ENCODE results near the gene NT5E.
"Not testable (repeated sequence)": the region's sequence is repeated elsewhere in the genome, so short reads cannot be mapped to it uniquely, and the experiment has no call there.

Gene NT5E

GRCh38 chr6:85498596-85499258 is 48.8 kb downstream of the NT5E start:
- Histone ChIP-seq H3K4me3 (no peak overlapping the region), H3K27ac (no peak overlapping the region)
- no peak for TF ChIP-seq CTCF (IDR thresholded peaks at IDR 0.05)
- DNase-seq (ENCODE audit: low spot score) = no peak

- Histone ChIP-seq H3K27ac (no peak overlapping the region), H3K4me3 (no peak overlapping the region)
- no peak for DNase-seq (ENCODE audit: low spot score)
- no peak for TF ChIP-seq CTCF (IDR thresholded peaks at IDR 0.05)
Measured at GRCh38 chr6:85506441-85507093, 56.7 kb downstream of the NT5E start.

DNA sequence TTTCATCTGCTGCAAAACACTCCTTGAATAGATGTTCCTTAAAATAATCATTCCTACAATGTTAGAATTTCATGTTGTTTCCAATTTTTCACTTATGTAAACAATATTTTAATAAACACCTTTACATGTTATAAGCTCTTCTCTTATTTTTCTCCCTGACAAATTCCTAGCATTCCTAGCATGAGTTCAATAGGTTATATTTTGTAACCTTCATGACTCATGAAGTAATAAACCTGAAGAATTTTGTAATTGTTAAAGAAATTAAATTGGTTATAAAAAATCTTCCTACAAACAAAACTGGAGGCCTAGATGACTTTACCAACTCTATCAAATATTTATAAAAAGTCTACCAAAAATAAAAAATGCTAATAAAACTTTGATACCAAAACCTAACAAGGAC is 66.3 kb downstream of the NT5E start:
- no peak for TF ChIP-seq CTCF (IDR thresholded peaks at IDR 0.05)
- Histone ChIP-seq H3K4me3 (no peak overlapping the region), H3K27ac (no peak overlapping the region)
- DNase-seq (ENCODE audit: low spot score) = no peak

GRCh38 chr6:85524281-85524680 is 74.4 kb downstream of the NT5E start:
- not testable (repeated sequence) for H3K4me3 ChIP-seq; DNase-seq (ENCODE audit: low spot score)

DNA sequence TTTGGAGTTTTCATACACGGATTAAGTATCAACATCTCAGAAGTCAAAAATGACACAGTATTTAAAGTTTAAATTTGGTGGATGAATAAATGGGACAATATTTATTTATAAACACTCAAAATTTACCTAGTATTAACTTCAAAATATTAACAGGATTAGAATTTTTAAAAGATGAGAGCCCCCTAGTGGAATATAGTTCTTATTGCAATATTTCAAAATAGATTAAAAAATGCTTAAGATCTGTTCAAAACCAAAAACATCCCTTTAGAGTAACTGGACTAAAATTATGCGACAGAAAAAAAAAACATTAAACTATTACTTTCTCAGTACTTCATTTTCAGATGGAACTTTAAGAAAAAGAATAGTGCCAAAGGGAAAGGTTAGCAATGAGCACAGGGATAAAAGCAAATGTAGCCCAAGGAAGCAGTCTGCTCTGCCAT is 87.2 kb downstream of the NT5E start:
- Histone ChIP-seq H3K4me3 (no peak overlapping the region), H3K27ac (no peak overlapping the region)
- DNase-seq (ENCODE audit: low spot score) = no peak
- TF ChIP-seq CTCF (IDR thresholded peaks at IDR 0.05) = no peak

More at GRCh38 chr6:85524281-85524680, 74.4 kb downstream of the NT5E start:
- H3K27ac ChIP-seq = not testable (repeated sequence)

- TF ChIP-seq CTCF (IDR thresholded peaks at IDR 0.05) = no peak
Measured at GRCh38 chr6:85544776-85545175, 94.9 kb downstream of the NT5E start.

More at GRCh38 chr6:85544776-85545175, 94.9 kb downstream of the NT5E start:
- no peak for DNase-seq (ENCODE audit: low spot score)
- H3K4me3 ChIP-seq = no peak overlapping the region
- H3K27ac ChIP-seq = no peak overlapping the region
